SU-DHL-6 (cell line): Measurements from ENCODE around the gene GPC3.

Experiments used
- H2AFZ ChIP-seq: fragments of 200-600 bp; sonication (generic); 2 replicates; pipeline ENCODE4 v1.6.1; 2014; ENCODE audit warnings: low read depth, mild to moderate bottlenecking, moderate library complexity, mixed read lengths, antibody characterized with exemption, low read length; ENCODE audit not compliant: severe bottlenecking
- H3F3A ChIP-seq: fragments of 200-600 bp; shearing (Covaris generic); 2 replicates; pipeline ENCODE4 v1.6.0; 2016; ENCODE audit warnings: antibody characterized with exemption, mild to moderate bottlenecking; ENCODE audit not compliant: insufficient read depth
- H3K27ac ChIP-seq: fragments of 200-600 bp; sonication (generic); 2 replicates; pipeline ENCODE4 v1.5.1; 2016; ENCODE audit warnings: low read depth, mild to moderate bottlenecking, low read length, moderate library complexity, mixed read lengths
- H3K27me3 ChIP-seq: fragments of 200-600 bp; sonication (generic), shearing (Covaris generic); 2 replicates; pipeline ENCODE4 v1.6.0; 2014; ENCODE audit warnings: mild to moderate bottlenecking, low read length
- H3K36me3 ChIP-seq: fragments of 200-600 bp; sonication (generic); 2 replicates; pipeline ENCODE4 v1.6.1; 2014; ENCODE audit warnings: mild to moderate bottlenecking, low read length, mixed read lengths
- H3K4me2 ChIP-seq: fragments of 300-600, 200-600 bp; shearing (Covaris generic), sonication (generic); 2 replicates; pipeline ENCODE4 v1.6.0; 2014; ENCODE audit warnings: low read length, low read depth, mild to moderate bottlenecking; ENCODE audit not compliant: poor library complexity, severe bottlenecking
- H3K4me3 ChIP-seq: fragments of 200-600 bp; sonication (generic); 2 replicates; pipeline ENCODE4 v1.5.1; 2014; ENCODE audit warnings: antibody characterized with exemption, low read length, mild to moderate bottlenecking, mixed read lengths; ENCODE audit not compliant: insufficient read depth, poor library complexity, severe bottlenecking
- H3K79me2 ChIP-seq: fragments of 200-600 bp; sonication (generic); 2 replicates; pipeline ENCODE4 v1.6.1; 2014; ENCODE audit warnings: mild to moderate bottlenecking, low read length, moderate library complexity; ENCODE audit not compliant: insufficient read depth
- H3K9ac ChIP-seq: fragments of 200-600 bp; sonication (generic); 2 replicates; pipeline ENCODE4 v1.7.0; 2014; ENCODE audit warnings: mild to moderate bottlenecking, low read length
- H3K9me2 ChIP-seq: fragments of 200-600 bp; sonication (generic); replicated peaks from 2 replicates; pipeline ENCODE4 v1.6.1; 2014; ENCODE audit warnings: low read length; ENCODE audit not compliant: insufficient read depth
- H3K9me3 ChIP-seq: fragments of 200-600 bp; sonication (generic); 2 replicates; pipeline ENCODE4 v1.6.1; 2014; ENCODE audit warnings: low read length, mixed read lengths; ENCODE audit not compliant: insufficient read depth
- H4K20me1 ChIP-seq: fragments of 200-600 bp; sonication (generic); 2 replicates; pipeline ENCODE4 v1.6.1; 2014; ENCODE audit warnings: low read depth, mild to moderate bottlenecking, antibody characterized with exemption, low read length, moderate library complexity, mixed read lengths
- EZH2phosphoT487 ChIP-seq: fragments of 200-600 bp; sonication (generic), shearing (Covaris generic); conservative IDR thresholded peaks from 2 replicates; pipeline ENCODE4 v1.6.1; 2018; ENCODE audit warnings: mild to moderate bottlenecking, antibody characterized with exemption, low read length, moderate library complexity, mixed read lengths
- TF ChIP-seq, protein P1 (sequence below): fragments of 200-600 bp; sonication (generic); IDR thresholded peaks from one replicate; pipeline ENCODE4 v1.5.1; 2017; ENCODE audit warnings: antibody characterized with exemption, mild to moderate bottlenecking, low read length, moderate library complexity; ENCODE audit not compliant: insufficient read depth, poor library complexity, severe bottlenecking

The GPC3 gene

DNA sequence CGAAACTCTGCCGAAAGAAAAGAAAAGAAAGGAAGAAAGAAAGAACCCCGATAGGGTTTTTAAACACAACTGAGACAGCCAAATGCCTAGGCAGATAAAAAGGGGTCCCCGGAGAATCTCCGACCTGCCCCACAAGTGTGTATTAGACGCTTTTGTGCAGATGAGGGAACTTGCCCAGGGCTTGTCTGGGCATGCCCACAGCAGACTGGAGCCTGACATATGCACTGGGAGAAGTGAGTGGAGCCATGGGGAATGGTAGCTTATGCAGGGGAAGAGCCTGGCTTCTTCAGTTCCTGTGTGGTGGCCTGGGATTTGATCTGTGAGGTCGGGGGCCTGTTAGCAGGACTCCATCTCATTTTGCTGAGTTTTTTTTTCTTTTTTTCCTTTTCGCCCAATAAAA is 199.0 kb downstream of the GPC3 start:
- no peak overlapping the region for H3K4me3 ChIP-seq
- H3K9me3 ChIP-seq = no peaks in the 10 kb centered on the region
- H3K9ac ChIP-seq = no peak overlapping the region
- TF ChIP-seq EZH2phosphoT487 = no peak
- TF ChIP-seq, protein P1, sequence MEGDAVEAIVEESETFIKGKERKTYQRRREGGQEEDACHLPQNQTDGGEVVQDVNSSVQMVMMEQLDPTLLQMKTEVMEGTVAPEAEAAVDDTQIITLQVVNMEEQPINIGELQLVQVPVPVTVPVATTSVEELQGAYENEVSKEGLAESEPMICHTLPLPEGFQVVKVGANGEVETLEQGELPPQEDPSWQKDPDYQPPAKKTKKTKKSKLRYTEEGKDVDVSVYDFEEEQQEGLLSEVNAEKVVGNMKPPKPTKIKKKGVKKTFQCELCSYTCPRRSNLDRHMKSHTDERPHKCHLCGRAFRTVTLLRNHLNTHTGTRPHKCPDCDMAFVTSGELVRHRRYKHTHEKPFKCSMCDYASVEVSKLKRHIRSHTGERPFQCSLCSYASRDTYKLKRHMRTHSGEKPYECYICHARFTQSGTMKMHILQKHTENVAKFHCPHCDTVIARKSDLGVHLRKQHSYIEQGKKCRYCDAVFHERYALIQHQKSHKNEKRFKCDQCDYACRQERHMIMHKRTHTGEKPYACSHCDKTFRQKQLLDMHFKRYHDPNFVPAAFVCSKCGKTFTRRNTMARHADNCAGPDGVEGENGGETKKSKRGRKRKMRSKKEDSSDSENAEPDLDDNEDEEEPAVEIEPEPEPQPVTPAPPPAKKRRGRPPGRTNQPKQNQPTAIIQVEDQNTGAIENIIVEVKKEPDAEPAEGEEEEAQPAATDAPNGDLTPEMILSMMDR = no peak
- H3K27me3 ChIP-seq = no peaks in the 10 kb centered on the region
- H3K36me3 ChIP-seq = no peaks in the 10 kb centered on the region
- H4K20me1 ChIP-seq = no peaks in the 10 kb centered on the region
- no peaks in the 10 kb centered on the region for H3K9me2 ChIP-seq
- H2AFZ ChIP-seq = no peak overlapping the region
- no peaks in the 10 kb centered on the region for H3F3A ChIP-seq
- H3K79me2 ChIP-seq = no peaks in the 10 kb centered on the region
- no peak overlapping the region for H3K4me2 ChIP-seq
- no peak overlapping the region for H3K27ac ChIP-seq

DNA sequence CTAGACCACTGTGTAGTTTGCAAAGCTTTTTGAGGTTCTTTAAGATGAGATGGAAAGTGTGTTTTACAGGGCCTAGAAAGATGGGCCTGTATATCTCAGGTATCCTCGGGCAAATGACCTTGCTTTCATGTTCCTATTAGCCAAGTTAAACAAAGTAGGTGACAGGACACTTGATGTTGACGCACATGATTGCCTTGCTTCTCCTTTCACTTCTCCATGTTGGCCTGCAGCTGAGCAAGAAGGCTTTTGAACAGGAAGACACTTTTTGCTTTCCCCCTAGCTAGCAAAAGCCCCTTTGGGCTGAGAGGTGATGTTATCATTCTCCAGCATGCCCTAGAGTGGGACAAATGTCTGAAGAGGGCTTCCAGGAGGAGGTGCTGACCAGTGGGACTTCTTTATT is 202.1 kb downstream of the GPC3 start:
- no peak overlapping the region for H3K4me2 ChIP-seq
- H3K27ac ChIP-seq = no peak overlapping the region
- no peaks in the 10 kb centered on the region for H3K36me3 ChIP-seq
- TF ChIP-seq EZH2phosphoT487 = no peak
- TF ChIP-seq, protein P1 = no peak
- no peaks in the 10 kb centered on the region for H3K9me2 ChIP-seq
- H3K27me3 ChIP-seq = no peaks in the 10 kb centered on the region
- H3F3A ChIP-seq = no peaks in the 10 kb centered on the region
- H3K79me2 ChIP-seq = no peaks in the 10 kb centered on the region
- no peak overlapping the region for H3K9ac ChIP-seq
- H4K20me1 ChIP-seq = no peaks in the 10 kb centered on the region
- H3K9me3 ChIP-seq = no peaks in the 10 kb centered on the region
- no peak overlapping the region for H2AFZ ChIP-seq
- H3K4me3 ChIP-seq = no peak overlapping the region

DNA sequence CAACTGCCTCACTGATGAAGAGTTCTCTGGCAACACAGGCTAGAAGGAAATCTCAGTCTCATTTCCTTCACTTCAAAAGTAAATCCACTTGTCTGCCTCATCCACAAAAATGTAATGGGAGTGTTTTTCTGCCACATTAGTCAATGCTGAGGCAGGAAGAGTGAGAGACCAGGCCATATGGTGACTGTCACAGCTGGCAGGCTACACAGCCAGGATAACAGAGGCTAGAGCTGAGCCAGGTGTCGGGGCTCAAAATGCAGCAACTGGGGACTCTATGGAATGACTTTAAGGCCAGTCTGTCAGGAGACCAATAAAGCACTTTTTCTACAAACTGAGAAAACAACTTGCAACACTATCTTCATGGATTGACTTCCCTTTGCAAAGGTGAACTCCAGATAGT is 204.2 kb downstream of the GPC3 start:
- Histone ChIP-seq H3K4me2 (no peak overlapping the region), H3K9ac (no peak overlapping the region), H3K27me3 (no peaks in the 10 kb centered on the region), H3K36me3 (no peaks in the 10 kb centered on the region), H3K27ac (no peak overlapping the region), H2AFZ (no peak overlapping the region), H3K79me2 (no peaks in the 10 kb centered on the region), H3K4me3 (no peak overlapping the region), H3F3A (no peaks in the 10 kb centered on the region), H4K20me1 (no peaks in the 10 kb centered on the region), H3K9me3 (no peaks in the 10 kb centered on the region), H3K9me2 (no peaks in the 10 kb centered on the region)
- no peak for TF ChIP-seq EZH2phosphoT487
- TF ChIP-seq, protein P1 = no peak

DNA sequence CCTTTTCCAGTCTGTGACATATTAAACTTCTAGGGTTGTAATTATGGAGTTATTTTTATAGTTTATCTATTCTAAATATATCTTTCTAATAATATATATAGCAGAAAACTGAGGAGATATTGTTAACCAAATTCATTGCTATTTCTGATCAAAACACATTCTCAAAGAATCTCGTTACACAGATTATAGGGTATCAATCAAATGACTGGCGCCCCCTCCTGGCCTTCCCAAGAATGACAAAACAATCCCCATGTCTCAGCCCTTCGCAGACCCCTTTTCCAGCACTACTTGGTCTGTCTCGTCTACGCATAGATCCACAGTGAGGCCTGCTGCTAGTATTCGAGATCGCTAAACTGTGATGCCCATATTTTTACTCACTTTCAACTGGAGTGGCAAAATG is 209.3 kb downstream of the GPC3 start:
- no peak for TF ChIP-seq EZH2phosphoT487
- TF ChIP-seq, protein P1 = no peak
- Histone ChIP-seq H3K79me2 (no peaks in the 10 kb centered on the region), H3K9me2 (no peaks in the 10 kb centered on the region), H3K27ac (no peak overlapping the region), H3K36me3 (no peaks in the 10 kb centered on the region), H3K4me3 (no peak overlapping the region), H3F3A (no peaks in the 10 kb centered on the region), H3K9ac (no peak overlapping the region), H3K27me3 (no peaks in the 10 kb centered on the region), H4K20me1 (no peaks in the 10 kb centered on the region), H2AFZ (no peak overlapping the region), H3K4me2 (no peak overlapping the region), H3K9me3 (no peaks in the 10 kb centered on the region)
